ENCODE data around the gene AP3M1.

The AP3M1 gene

GRCh38 chr10:74120911-74121310 is 29.7 kb downstream of the AP3M1 start:
- in situ Hi-C loops (cut with MboI; ENCODE audit: low sequenced_read_pairs): no loop called here

- in situ Hi-C loops (cut with MboI; ENCODE audit: low sequenced_read_pairs): no loop called here
Observed at GRCh38 chr10:74118804-74119203, 31.8 kb downstream of the AP3M1 start.

GRCh38 chr10:74117738-74118137 is 32.9 kb downstream of the AP3M1 start:
- in situ Hi-C loops (cut with MboI; ENCODE audit: low sequenced_read_pairs): no loop called here

- in situ Hi-C loops (cut with MboI; ENCODE audit: low sequenced_read_pairs): no loop called here
Observed at GRCh38 chr10:74114041-74114448, 36.6 kb downstream of the AP3M1 start.

- in situ Hi-C loops (cut with MboI; ENCODE audit: low sequenced_read_pairs): no loop called here
Observed at GRCh38 chr10:74113546-74113945, 37.1 kb downstream of the AP3M1 start.

GRCh38 chr10:74111799-74112198 is 38.8 kb downstream of the AP3M1 start:
- in situ Hi-C loops (cut with MboI; ENCODE audit: low sequenced_read_pairs): no loop called here

- in situ Hi-C loops (cut with MboI; ENCODE audit: low sequenced_read_pairs): no loop called here
Observed at GRCh38 chr10:74110120-74110519, 40.5 kb downstream of the AP3M1 start.

- in situ Hi-C loops (cut with MboI; ENCODE audit: low sequenced_read_pairs): no loop called here
Observed at GRCh38 chr10:74109452-74109851, 41.2 kb downstream of the AP3M1 start.

GRCh38 chr10:74107391-74107790 is 43.2 kb downstream of the AP3M1 start:
- in situ Hi-C loops (cut with MboI; ENCODE audit: low sequenced_read_pairs): no loop called here

- in situ Hi-C loops (cut with MboI; ENCODE audit: low sequenced_read_pairs): no loop called here
Observed at GRCh38 chr10:74104996-74105395, 45.6 kb downstream of the AP3M1 start.

- in situ Hi-C loops (cut with MboI; ENCODE audit: low sequenced_read_pairs): no loop called here
Observed at GRCh38 chr10:74104480-74104879, 46.1 kb downstream of the AP3M1 start.

GRCh38 chr10:74103560-74104258 is 46.9 kb downstream of the AP3M1 start:
- in situ Hi-C loops (cut with MboI; ENCODE audit: low sequenced_read_pairs): no loop called here

GRCh38 chr10:74099836-74100235 is 50.8 kb downstream of the AP3M1 start:
- in situ Hi-C loops (cut with MboI; ENCODE audit: low sequenced_read_pairs): no loop called here

GRCh38 chr10:74099420-74099819 is 51.2 kb downstream of the AP3M1 start:
- in situ Hi-C loops (cut with MboI; ENCODE audit: low sequenced_read_pairs): no loop called here

- in situ Hi-C loops (cut with MboI; ENCODE audit: low sequenced_read_pairs): no loop called here
Observed at GRCh38 chr10:74097776-74098175, 52.9 kb downstream of the AP3M1 start.

GRCh38 chr10:74096777-74097176 is 53.9 kb downstream of the AP3M1 start:
- in situ Hi-C loops (cut with MboI; ENCODE audit: low sequenced_read_pairs): no loop called here

GRCh38 chr10:74094231-74094630 is 56.4 kb downstream of the AP3M1 start:
- in situ Hi-C loops (cut with MboI; ENCODE audit: low sequenced_read_pairs): no loop called here

GRCh38 chr10:74093530-74094164 is 57.0 kb downstream of the AP3M1 start:
- in situ Hi-C loops (cut with MboI; ENCODE audit: low sequenced_read_pairs): no loop called here

- in situ Hi-C loops (cut with MboI; ENCODE audit: low sequenced_read_pairs): no loop called here
Observed at GRCh38 chr10:74092372-74092771, 58.3 kb downstream of the AP3M1 start.

- in situ Hi-C loops (cut with MboI; ENCODE audit: low sequenced_read_pairs): loop anchor here (10.0 kb wide), 1 partner anchor 204 kb away; no protein-coding TSS in a partner anchor
Observed at GRCh38 chr10:74088722-74089121, 61.9 kb downstream of the AP3M1 start.

- in situ Hi-C loops (cut with MboI; ENCODE audit: low sequenced_read_pairs): loop anchor here (10.0 kb wide), 1 partner anchor 202 kb away; no protein-coding TSS in a partner anchor
Observed at GRCh38 chr10:74086317-74086716, 64.3 kb downstream of the AP3M1 start.

- in situ Hi-C loops (cut with MboI; ENCODE audit: low sequenced_read_pairs): loop anchor here (10.0 kb wide), 1 partner anchor 200 kb away; no protein-coding TSS in a partner anchor
Observed at GRCh38 chr10:74084955-74085354, 65.7 kb downstream of the AP3M1 start.

All from HL-60/S4 (cell line).